Aorta (tissue), 5 donors: Measurements from ENCODE around the gene CRHBP. TPM values are rescaled to one million over a fixed set of nuclear protein-coding genes. Genes with fewer than 3 reads are reported as not detected.
"Not testable (repeated sequence)": the region's sequence is repeated elsewhere in the genome, so short reads cannot be mapped to it uniquely, and the experiment has no call there.

Experiments used
- ATAC-seq: fragments of 200-7000 bp; cut with Tn5 transposase; one replicate; pipeline ENCODE4 v1.9.1; 2022; ENCODE audit warnings: moderate library complexity; ENCODE audit not compliant: low FRiP score
- DNase-seq, 2 donors: peaks; one replicate each; pipeline ENCODE4 v3.0.0-alpha.2; 2020
- H3K27ac ChIP-seq, 2 donors: one replicate each; pipeline ENCODE4 v1.5.1; 2013; ENCODE audit warnings: low read length in 2 of 2, mild to moderate bottlenecking in 2 of 2, moderate library complexity in 2 of 2, control low read depth in 1 of 2, inconsistent platforms in 1 of 2, low read depth in 1 of 2
- H3K27me3 ChIP-seq, 2 donors: one replicate each; pipeline ENCODE4 v1.6.1; 2013; ENCODE audit warnings: control low read depth in 1 of 2, low read length in 1 of 2, mild to moderate bottlenecking in 1 of 2, moderate library complexity in 1 of 2; ENCODE audit not compliant: insufficient read depth in 2 of 2, control insufficient read depth in 1 of 2
- H3K36me3 ChIP-seq, 2 donors: one replicate each; pipeline ENCODE4 v1.6.1; 2013; ENCODE audit warnings: control low read depth in 1 of 2, low read length in 1 of 2, mild to moderate bottlenecking in 1 of 2; ENCODE audit not compliant: insufficient read depth in 2 of 2, control insufficient read depth in 1 of 2
- H3K4me1 ChIP-seq, 2 donors: one replicate each; pipeline ENCODE4 v1.6.1; 2013; ENCODE audit warnings: low read length in 2 of 2, control low read depth in 1 of 2, mild to moderate bottlenecking in 1 of 2, moderate library complexity in 1 of 2; ENCODE audit not compliant: insufficient read depth in 2 of 2, control insufficient read depth in 1 of 2
- H3K4me3 ChIP-seq, 2 donors: one replicate each; pipeline ENCODE4 v1.5.1; 2013; ENCODE audit warnings: low read length in 2 of 2, control low read depth in 1 of 2, mild to moderate bottlenecking in 1 of 2
- H3K9me3 ChIP-seq: one replicate; pipeline ENCODE4 v1.6.1; 2013; ENCODE audit warnings: mild to moderate bottlenecking, low read length; ENCODE audit not compliant: control insufficient read depth
- WGBS, 2 donors: extraction: QIAGEN DNeasy Blood & Tissue Kit; methylation state at CpG; one replicate each; pipeline ENCODE4 v1.1.7; 2013; 5-methylcytosine and 5-hydroxymethylcytosine counted together
- intact Hi-C, 2 donors: fragments of 100-400 bp; cut with DNase I; formaldehyde crosslinking; loops; one replicate each; pipeline versions ENCODE4 v1.14.2 to v1.15.0; 2022
- long read RNA-seq, 2 donors: library from polyadenylated mRNA; unstranded; transcript quantifications; one replicate each; pipeline ENCODE4 v2.0.0, GENCODE V29; 2020 to 2021
- polyA plus RNA-seq, 2 donors: library from polyadenylated mRNA; stranded (reverse); fragments of 200-250 nt; gene quantifications; one replicate each; pipeline ENCODE4 v1.2.3, GENCODE V29; 2013
- total RNA-seq, 2 donors: library from RNA; stranded (reverse); fragmentation: NEBNext Ultra II Directional; extraction: Animal tissue kit (Norgen Biotek cat#: 25700); gene quantifications; one replicate each; pipeline ENCODE4 v1.2.1, GENCODE V29; 2021
- donor health status: healthy with polysubstance abuse.
- donor health status: Bipolar disorder and iron deficiency.
- donor health status: DM: no; HTN: no; CAD: no.
- donor health status: DM: no; HTN: no; CAD: no.
- donor health status: DM: yes; HTN: yes; CAD: no.

CRHBP gene
- total RNA-seq (1 to 10 TPM; 3.5 to 7.0 TPM), polyA plus RNA-seq (under 1 TPM in 1 of 2 donors, not detected in 1; 0.75 TPM)
- long read RNA-seq, donor 1, transcript CRHBP-201 (7 exons, 1,980 nt), result major isoform, 12 of 20 reads
- long read RNA-seq, donor 1, partial matches to known transcripts, result 6 of 20 reads
- long read RNA-seq, donor 1, other reads (novel, unspliced or antisense), result 2 of 20 reads
- long read RNA-seq, donor 2, partial matches to known transcripts, result 1 of 3 reads
- long read RNA-seq, donor 2, other reads (novel, unspliced or antisense), result 2 of 3 reads

GRCh38 chr5:76952795-76953536 is at the start of gene CRHBP:
CRHBP (plus strand) TSS chr5:76953045; CDS start chr5:76953135, 90 bp downstream.
- Histone ChIP-seq H3K4me1 (no peaks in the 10 kb centered on the region), H3K4me3 (no peak within 1 kb of the TSS), H3K27me3 (peaks cover 0 to 1% of the 10 kb centered on the region in 2 donors), H3K27ac (no peak within 1 kb of the TSS), H3K9me3 (no peaks in the 10 kb centered on the region), H3K36me3 (no peaks in the 10 kb centered on the region)
- DNase-seq, result no peak
- intact Hi-C loops, result no loop called here
- 21 to 24% methylated on average over 23 of the region's 23 CpGs for WGBS, 2 donors
- ATAC-seq, result peak; percentile 23

DNA sequence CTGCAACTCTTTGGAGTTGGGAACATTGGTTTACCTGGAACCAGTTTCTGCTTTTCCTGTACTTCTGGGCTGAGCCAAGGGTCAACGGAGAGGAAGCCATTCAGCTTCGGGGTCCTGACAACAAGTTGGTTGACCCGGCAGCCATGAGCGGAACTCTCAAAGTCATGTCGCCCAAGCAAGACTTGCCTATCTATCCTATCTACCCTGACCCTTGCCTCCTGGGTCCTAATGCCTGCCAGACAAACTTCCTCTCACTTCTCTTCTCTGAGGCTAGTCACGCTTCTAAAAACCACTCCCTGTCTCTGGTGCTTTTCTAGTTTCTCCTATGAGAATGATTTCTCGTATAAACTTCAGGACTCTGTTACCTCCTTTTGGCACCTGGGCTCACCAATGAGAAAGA is 44.7 kb upstream of the CRHBP start:
- WGBS, 2 donors, result 88 to 89% methylated on average over 7 of the region's 7 CpGs
- Histone ChIP-seq H3K36me3 (no peaks in the 10 kb centered on the region), H3K4me1 (no peaks in the 10 kb centered on the region), H3K9me3 (peaks cover 2% of the 10 kb centered on the region), H3K4me3 (no peak overlapping the region), H3K27me3 (no peaks in the 10 kb centered on the region), H3K27ac (no peak overlapping the region)
- ATAC-seq, result no peak
- no peak for DNase-seq
- intact Hi-C loops, result no loop called here

- H3K36me3 ChIP-seq, H3K9me3 ChIP-seq, ATAC-seq, H3K4me3 ChIP-seq, intact Hi-C loops, DNase-seq, H3K4me1 ChIP-seq, H3K27me3 ChIP-seq, H3K27ac ChIP-seq: not testable (repeated sequence)
- 79 to 82% methylated on average over 9 of the region's 9 CpGs for WGBS, 2 donors
These were observed 42.4 kb upstream of the CRHBP start for GRCh38 chr5:76910344-76910933.

- H3K4me3 ChIP-seq, H3K27me3 ChIP-seq, H3K27ac ChIP-seq, H3K36me3 ChIP-seq, DNase-seq, ATAC-seq, intact Hi-C loops, H3K9me3 ChIP-seq, H3K4me1 ChIP-seq: not testable (repeated sequence)
- WGBS, 2 donors, result 89 to 94% methylated on average over 14 of the region's 14 CpGs
These were observed 38.2 kb upstream of the CRHBP start for GRCh38 chr5:76914671-76915070.

- no peaks in the 10 kb centered on the region for H3K9me3 ChIP-seq
- no peaks in the 10 kb centered on the region for H3K36me3 ChIP-seq
- DNase-seq, result no peak
- no peak overlapping the region for H3K4me3 ChIP-seq
- H3K27ac ChIP-seq, result no peak overlapping the region
- H3K27me3 ChIP-seq, result no peaks in the 10 kb centered on the region
- WGBS, 2 donors, result 85 to 86% methylated on average over 3 of the region's 3 CpGs
- no peak for ATAC-seq
- H3K4me1 ChIP-seq, result no peaks in the 10 kb centered on the region
- intact Hi-C loops, result no loop called here
These were observed 34.3 kb upstream of the CRHBP start for GRCh38 chr5:76918539-76918938.

- Histone ChIP-seq H3K27me3 (no peaks in the 10 kb centered on the region), H3K4me3 (no peak overlapping the region), H3K36me3 (no peaks in the 10 kb centered on the region), H3K4me1 (no peaks in the 10 kb centered on the region), H3K9me3 (no peaks in the 10 kb centered on the region), H3K27ac (no peak overlapping the region)
- ATAC-seq (no peak), DNase-seq (no peak)
- 77 to 85% methylated on average over 4 of the region's 4 CpGs for WGBS, 2 donors
- intact Hi-C loops, result no loop called here
These were observed 32.4 kb upstream of the CRHBP start for GRCh38 chr5:76920491-76920890.

DNA sequence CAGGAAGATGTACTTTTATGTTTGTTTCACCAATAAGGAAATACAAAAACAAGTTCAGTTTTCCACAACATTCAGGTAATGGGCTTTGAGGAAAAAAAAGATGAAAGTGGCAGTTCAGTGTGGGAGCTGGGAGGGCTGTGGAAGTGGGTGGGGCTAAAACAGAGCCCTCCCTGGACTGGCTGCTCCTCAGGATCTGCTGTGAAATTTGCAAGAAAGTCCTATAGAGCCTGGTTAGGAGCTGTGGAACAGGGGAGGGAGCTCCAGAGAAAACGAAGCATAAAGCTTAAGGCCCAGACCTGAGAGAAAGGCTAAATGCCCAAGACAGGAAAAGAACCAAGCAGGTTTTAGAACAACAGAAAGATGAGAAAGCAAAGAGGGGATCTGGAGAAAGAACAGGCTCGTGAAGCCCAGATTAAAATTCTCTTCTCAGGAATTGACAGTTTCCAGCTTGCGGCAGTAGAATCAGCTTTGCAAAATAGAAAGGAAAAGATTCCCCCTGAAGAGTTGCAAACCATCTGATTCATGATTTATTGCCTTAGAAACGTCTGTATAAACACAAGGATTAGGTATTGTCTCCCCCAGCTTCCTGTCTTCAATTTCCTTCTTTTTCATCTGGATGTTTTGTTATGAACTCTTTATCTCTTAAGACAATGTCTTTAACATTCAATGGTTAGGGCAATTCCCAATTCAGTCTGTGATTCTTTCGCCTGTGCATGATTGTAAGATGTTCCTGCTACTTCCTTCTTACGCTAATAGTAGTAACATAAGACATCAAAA is 26.3 kb upstream of the CRHBP start:
- no peak for DNase-seq
- no peaks in the 10 kb centered on the region for H3K36me3 ChIP-seq
- peaks cover 0 to 4% of the 10 kb centered on the region in 2 donors for H3K27me3 ChIP-seq
- ATAC-seq, result no peak
- WGBS, 2 donors, result 54 to 56% methylated on average over 6 of the region's 6 CpGs
- intact Hi-C loops, result no loop called here
- H3K4me1 ChIP-seq, result no peaks in the 10 kb centered on the region
- no peak overlapping the region for H3K27ac ChIP-seq
- no peaks in the 10 kb centered on the region for H3K9me3 ChIP-seq
- H3K4me3 ChIP-seq, result no peak overlapping the region

DNA sequence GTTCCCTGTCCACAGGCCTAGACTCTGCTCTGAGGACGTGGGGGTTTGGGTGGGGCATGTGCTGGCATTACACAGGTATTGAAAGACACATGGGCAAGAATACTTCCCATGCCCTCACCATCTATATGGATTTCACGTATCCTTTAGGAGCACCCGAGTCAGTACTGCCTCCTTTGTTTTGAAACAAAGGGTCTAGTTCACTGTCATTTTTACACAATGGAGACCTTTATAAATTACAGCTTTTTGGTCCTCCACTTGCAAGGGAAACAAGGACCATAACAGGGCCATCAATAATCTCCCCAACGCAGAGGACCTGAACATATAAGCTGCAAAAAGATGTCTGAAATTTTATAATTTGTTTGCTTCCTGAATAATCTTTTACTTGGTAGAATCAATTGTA is 24.9 kb upstream of the CRHBP start:
- Histone ChIP-seq H3K4me1 (no peaks in the 10 kb centered on the region), H3K27ac (no peak overlapping the region), H3K27me3 (peaks cover 0 to 4% of the 10 kb centered on the region in 2 donors), H3K9me3 (no peaks in the 10 kb centered on the region), H3K36me3 (no peaks in the 10 kb centered on the region), H3K4me3 (no peak overlapping the region)
- intact Hi-C loops, result no loop called here
- WGBS, 2 donors, result 62 to 74% methylated on average over 4 of the region's 4 CpGs
- DNase-seq (no peak), ATAC-seq (no peak)
